GM21447 (cell line): Measurements from ENCODE around the gene LRRC4.
A peak's percentile ranks its signal among the peaks of the same experiment; 100 is the strongest.

Experiments used
- ATAC-seq: cut with Tn5 transposase; IDR thresholded peaks from one replicate; pipeline ENCODE4 v1.9.1; 2021; ENCODE audit not compliant: unreplicated experiment

Gene LRRC4

DNA sequence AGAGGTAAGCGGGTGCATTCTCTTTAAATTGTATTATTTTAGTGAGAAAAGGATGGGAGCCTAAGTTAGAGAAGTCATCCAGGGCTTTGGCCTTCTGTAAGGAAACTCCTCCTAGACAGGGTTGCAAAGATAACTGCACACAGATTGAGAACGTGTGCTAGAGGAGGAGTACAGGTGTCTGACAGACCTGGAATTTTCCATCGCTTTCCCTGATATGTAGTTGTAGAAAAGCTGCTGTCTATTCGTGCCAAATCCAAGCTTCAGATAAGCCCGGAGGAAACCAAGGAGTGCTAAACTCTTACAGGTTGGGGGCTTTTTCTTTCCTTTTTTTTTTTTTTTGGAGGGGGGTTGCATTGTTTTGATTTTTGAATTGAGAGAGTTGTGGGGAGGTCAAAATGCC is 23.1 kb downstream of the LRRC4 start:
- ATAC-seq = no peak

- no peak for ATAC-seq
Observed at GRCh38 chr7:128007303-128007680, 23.9 kb downstream of the LRRC4 start.

DNA sequence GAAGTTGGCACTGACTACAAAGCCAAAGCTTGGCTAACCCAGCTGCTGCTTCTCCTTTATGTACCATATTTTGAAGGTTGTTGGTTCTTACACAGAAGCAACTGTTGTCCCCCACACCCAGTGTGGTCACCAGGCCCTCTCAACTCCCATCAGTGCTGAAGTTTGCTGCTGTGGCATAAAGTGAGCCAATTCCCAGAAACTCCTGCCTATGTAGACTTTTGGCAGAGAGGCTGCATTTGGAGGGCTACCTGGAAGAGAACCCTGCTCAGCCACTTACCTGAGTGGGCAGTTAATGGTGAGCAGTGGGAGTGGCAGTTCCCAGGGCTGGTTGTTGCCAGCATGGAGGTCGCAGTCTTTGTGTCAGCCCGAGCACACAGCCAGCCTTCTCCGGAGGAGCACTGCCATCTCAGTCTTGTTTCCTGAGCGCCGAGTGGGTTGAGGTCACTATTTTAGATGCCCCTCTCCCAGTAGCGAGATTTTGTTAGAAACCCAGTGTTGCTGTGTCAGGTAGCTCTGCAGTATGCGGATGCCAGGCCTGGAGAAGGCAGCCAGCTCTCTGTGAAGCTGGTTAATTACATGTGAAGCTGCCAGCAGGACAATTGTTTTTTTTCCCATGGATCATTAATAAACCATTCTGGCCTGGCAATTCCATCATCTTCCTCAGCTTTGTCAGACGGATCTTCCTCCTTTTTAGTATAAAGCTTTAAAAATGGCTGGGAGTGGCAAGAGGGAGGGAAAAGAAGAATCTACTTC is 24.5 kb downstream of the LRRC4 start:
- ATAC-seq = no peak

GRCh38 chr7:128005759-128006159 is 25.5 kb downstream of the LRRC4 start:
- ATAC-seq = no peak

- ATAC-seq = no peak
Observed at GRCh38 chr7:128005117-128005516, 26.1 kb downstream of the LRRC4 start.

GRCh38 chr7:128004623-128005022 is 26.6 kb downstream of the LRRC4 start:
- ATAC-seq = no peak

DNA sequence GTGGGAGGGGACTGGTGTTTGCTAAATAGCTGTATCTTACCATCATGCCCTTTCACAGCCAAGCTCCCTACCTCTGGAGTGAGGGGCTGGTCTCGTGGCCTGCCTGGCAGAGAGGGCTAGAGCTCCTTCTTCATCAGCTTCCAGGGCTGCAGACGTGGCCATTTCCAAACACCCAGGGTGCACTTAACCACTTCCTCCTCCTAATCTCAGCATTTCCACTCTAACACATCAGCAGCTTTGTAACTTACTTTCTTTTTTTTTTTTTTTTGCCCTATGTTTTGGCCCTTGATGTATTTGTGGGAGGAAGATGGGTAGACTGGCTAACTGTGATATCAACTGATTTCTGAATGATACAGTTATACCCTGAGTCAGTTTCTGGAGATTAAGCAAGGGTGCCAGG is 27.4 kb downstream of the LRRC4 start:
- no peak for ATAC-seq

DNA sequence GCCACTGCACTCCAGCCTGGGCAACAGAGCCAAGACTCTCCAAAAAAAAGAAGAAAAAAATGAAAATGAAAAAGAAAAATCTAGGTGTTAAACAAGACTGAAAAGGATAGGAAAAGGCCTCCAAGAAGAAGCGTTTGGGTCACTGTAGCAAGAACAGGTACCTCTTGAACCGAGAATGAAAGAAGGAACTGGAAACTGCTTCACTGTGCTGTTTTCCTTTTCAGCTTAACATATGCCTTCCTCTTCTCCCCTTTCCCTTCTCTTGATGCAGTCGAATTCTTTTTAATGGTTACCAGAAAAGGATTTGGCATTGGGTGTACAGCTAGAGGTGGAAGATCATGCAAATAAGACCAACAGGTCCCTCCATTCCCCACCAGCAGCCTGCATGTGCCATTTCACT is 28.1 kb downstream of the LRRC4 start:
- ATAC-seq = peak; percentile 74

DNA sequence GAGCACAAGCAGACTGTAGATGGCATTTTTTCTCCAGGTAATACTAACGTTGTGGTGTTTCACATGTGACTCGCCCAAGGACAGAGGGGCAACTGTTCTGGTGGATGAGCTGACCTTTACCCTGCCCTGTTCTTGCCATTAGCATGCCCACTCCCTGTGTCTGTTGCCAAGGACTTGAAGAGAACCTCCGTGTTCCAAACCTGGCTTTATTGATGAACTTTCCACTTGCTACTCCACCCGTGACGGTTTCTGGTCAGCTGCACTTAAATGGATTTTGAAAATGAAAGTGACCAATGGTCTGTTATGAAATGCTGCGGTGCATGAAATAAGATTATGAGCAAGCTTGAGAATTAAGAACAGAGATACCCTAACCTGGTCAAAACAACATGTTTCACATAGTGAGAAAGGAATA is 30.4 kb downstream of the LRRC4 start:
- ATAC-seq = peak; percentile 50

GRCh38 chr7:128000048-128000447 is 31.2 kb downstream of the LRRC4 start:
- ATAC-seq = no peak

DNA sequence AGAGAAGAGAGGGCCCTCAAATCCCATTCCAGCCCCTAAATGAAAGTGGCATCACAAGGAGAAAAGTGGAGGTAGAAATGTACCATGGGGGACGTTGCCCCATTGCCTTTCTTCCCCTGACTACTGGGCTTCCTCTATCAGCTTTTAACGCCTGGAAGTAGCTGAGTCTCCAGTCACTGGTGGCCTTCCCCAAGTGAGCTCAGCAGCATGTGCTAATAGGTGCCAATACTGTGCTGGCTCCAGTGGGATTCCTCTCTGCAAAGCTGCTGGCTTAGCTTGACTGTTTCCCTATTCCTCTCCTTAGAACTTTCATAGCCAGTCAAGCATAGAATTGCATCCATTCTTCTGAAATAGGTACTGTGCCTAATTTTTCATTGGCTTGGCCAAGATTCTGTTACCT is 32.6 kb downstream of the LRRC4 start:
- ATAC-seq = no peak

- no peak for ATAC-seq
Observed at GRCh38 chr7:127997226-127997922, 33.9 kb downstream of the LRRC4 start.

DNA sequence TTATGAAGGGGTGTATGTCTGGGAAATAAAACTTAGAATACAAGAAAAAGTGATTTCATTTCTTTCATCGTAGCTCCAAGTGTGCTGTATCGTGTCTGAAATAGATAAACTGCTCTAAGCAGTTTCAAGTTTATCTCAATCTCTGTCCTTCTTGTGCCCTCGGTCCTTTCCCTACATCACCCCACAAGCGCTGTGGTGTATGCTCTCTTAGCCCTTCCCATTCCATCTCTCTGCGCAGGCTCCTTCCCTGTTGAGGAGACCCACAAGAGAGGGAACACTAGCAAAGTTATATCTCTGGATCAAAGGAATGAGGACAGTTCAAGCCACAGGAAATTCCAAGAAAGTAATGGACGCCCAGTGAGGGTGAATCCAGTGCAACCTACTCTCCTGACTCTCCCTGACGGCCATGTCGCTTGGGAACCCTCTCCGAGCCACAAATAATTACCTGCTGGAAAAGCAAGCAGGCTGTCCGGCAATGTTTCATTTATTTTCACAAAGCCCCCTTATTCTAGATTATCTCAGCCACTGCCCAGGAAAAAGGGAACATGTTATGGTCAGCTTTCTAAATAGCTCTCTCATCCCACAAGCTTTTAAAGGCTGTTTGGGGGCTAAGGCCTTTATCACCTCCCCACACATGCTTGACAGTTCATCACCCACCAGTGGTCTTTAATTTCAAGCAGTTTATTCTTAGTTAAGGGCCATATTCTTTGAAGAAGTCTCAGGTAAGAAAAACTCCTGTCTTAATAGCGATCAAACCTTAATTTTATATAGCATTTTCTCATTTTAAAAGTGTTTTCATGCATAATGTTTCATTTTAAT is 34.8 kb downstream of the LRRC4 start:
- ATAC-seq = no peak

- no peak for ATAC-seq
Observed at GRCh38 chr7:127995881-127996215, 35.4 kb downstream of the LRRC4 start.

DNA sequence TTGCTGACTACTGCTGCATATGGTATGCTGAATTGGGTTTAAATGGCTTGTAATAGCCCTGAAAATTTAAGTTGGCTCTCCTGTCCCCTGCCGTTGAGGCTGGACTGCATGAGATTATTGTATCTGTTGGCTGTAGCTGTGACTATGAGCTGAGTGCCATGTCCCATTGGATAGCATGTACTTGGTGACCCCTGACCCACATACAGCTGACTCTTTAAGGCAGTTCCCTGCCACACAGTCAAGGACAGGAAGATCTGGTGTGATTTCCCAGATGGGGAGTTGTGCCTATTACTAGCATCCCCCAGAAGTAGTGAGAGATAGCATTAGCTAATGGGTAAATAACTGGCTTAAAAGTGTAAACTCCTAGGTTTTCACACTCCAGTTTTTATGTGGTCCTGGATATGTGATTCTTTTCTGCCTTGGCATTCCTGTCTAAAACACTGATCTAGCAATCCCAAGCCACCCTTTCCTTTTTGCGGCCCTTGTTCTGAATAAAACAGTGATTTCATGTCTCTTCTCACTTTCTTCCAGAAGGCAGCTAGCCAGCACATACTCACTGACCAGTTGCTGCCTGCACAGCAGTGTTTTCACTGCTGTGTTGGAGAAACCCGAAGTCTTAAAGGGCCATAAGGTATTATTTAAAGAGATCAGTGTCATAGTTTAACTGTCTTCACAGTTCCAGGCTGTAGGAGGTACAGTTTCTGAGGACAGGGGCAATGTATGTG is 35.9 kb downstream of the LRRC4 start:
- no peak for ATAC-seq

DNA sequence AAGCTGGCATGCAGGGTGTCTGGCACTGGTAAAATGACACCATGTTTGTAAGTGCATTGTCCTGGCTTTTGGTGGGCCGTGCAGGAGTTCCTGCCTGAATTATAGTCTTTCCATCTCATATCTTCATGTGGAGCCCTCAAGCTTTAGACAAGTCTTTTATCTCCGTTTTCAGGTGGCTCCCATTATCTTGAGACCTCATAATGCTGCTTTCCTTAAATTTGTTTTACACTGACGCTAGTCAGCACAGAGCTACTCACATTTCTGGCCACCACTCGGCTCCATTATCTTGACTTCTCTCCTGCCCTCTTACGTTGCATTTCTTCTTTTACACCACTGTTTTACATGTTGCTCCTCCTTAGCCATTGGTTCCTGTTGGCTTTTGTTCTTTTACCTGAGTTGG is 37.2 kb downstream of the LRRC4 start:
- no peak for ATAC-seq

DNA sequence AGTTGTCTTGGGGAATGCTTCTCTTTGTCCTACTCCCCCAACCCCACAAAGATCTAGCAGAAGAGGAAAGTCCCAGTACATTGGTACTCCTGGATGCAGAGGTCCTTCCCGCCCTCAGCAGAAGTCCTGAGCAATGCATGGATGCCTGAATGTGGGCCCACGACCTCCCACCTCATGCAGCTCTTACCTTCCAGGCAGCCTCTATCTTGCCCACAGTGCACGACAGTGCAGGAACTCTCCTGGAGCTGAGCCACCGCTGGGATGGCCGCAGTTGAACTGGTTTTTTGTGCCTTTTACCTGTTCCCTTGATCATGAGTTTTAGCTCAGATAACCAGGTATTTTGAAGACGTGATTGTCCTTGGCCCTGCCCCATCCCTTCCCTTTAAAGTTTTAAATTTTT is 37.9 kb downstream of the LRRC4 start:
- no peak for ATAC-seq

DNA sequence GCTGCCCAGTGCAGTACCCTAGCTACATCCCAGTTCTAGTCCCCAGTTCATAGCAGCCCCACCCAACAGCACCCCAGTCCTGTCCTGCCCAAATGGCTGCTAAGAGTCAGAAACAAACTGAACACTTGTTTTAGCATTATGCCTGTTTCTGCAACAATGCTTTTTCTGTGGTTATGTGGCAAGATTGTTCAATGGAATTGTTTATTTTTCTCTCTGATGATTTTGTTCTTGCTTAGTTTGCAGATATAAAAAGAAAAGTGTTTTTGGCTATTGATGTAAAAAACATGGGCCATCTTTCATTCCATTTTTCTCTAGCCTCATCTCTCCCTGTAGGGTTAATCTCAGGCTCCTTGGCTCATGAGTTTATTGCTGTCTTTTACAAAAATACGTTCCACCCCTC is 42.5 kb downstream of the LRRC4 start:
- ATAC-seq = no peak

GRCh38 chr7:127986581-127987521 is 44.4 kb downstream of the LRRC4 start:
- ATAC-seq = no peak

GRCh38 chr7:127983804-127984332 is 47.4 kb downstream of the LRRC4 start:
- no peak for ATAC-seq
